Measurements from ENCODE around the gene SLC29A2. TPM values are rescaled to one million over a fixed set of nuclear protein-coding genes. Genes with fewer than 3 reads are reported as not detected.

The SLC29A2 gene
- total RNA-seq, 1 experiment from 2014 or later, result 25.5 TPM

DNA sequence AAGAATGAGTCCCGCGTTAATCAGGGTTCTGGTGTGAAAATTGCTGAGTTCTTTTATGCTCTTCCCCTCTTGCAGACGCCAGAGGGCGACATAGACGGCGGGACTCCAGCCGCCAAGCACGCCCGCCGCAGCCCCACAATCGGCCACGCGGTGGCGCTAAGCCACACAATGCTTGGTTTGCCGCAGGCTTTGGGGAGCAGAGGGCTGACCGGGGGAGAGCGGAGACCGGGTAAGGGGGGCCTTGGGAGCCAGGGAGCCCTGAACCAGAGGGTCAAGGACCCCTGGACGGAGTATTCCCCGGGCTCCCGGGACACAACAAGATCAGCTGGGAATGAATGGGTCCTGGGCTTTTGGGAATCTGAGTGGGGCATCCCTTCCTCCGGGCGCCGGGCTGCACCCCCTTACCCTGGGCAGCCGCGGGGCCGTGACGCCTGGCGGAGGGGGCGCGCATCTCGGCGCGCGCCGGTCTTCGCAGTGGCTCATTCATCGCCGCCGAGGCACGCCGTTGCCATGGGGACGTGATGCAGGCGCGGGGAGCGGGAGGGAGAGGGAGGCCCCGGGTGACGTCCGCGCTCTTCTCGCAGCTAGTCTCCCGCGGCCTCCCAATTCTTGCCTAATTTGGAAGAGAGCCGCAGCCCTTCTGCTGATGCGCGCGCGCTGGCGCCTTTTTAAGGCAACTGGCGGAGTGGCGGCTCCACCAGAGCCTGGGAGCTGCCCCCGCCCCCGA, 37.1 kb upstream of the SLC29A2 start:
- peak overlapping the region; percentile 61 for H2AFZ ChIP-seq (ENCODE audit: low read length)
- DNase-seq, result peak; percentile 90
- no peaks in the 10 kb centered on the region for H4K20me1 ChIP-seq (ENCODE audit: low read length)
- peak overlapping the region; percentile 49; the same call in 1 of the 2 replicates for H3K4me3 ChIP-seq (ENCODE audit: low read length)
- no peaks in the 10 kb centered on the region; the same call in 1 of the 2 replicates for H3K4me1 ChIP-seq (ENCODE audit: insufficient read depth, low read length)
- ChIA-PET CTCF (interaction anchor here (1.1 kb wide), 1 partner anchor 9 kb away, joined by 3 read pairs; no protein-coding TSS in a partner anchor), POLR2A (ENCODE audit: unreplicated experiment) (no interaction called here)
- H3K79me2 ChIP-seq (ENCODE audit: low read length), result no peaks in the 10 kb centered on the region
- no peak overlapping the region for H3K9ac ChIP-seq (ENCODE audit: low read length)
- H3F3A ChIP-seq (ENCODE audit: low read length, unreplicated experiment), result no peaks in the 10 kb centered on the region
- TF ChIP-seq CTCF (conservative IDR thresholded peaks at IDR 0.05; ENCODE audit: low read depth, low read length), result peak; percentile 100
- no peak for TF ChIP-seq EZH2phosphoT487 (IDR thresholded peaks at IDR 0.05; ENCODE audit: borderline replicate concordance, low read length)
- no TSS peak for BruUV-seq (replicated peaks)
- H3K36me3 ChIP-seq (ENCODE audit: low read depth, low read length), result no peaks in the 10 kb centered on the region
- no peaks in the 10 kb centered on the region for H3K9me2 ChIP-seq (replicated peaks; ENCODE audit: low read length)
- H3K27ac ChIP-seq (ENCODE audit: low read length), result no peak overlapping the region
- H3K4me2 ChIP-seq (ENCODE audit: low read length), result peak overlapping the region; percentile 76
- peak; percentile 84 for ATAC-seq
- no peaks in the 10 kb centered on the region for H3K9me3 ChIP-seq (ENCODE audit: low read length)
- peaks cover 83% of the 10 kb centered on the region for H3K27me3 ChIP-seq (ENCODE audit: low read length)
- intact Hi-C loops (cut with micrococcal nuclease), result loop anchor here (1.0 to 2.0 kb wide), 4 partner anchors 22 to 270 kb away; partner anchors contain the start of gene MRPL11

- ATAC-seq, result no peak
- no peaks in the 10 kb centered on the region for H3K36me3 ChIP-seq (ENCODE audit: low read depth, low read length)
- H3K9ac ChIP-seq (ENCODE audit: low read length), result no peak overlapping the region
- no peaks in the 10 kb centered on the region; the same call in 1 of the 2 replicates for H3K4me1 ChIP-seq (ENCODE audit: insufficient read depth, low read length)
- H3K4me2 ChIP-seq (ENCODE audit: low read length), result no peak overlapping the region
- DNase-seq, result no peak
- H2AFZ ChIP-seq (ENCODE audit: low read length), result no peak overlapping the region
- H3K9me2 ChIP-seq (replicated peaks; ENCODE audit: low read length), result no peaks in the 10 kb centered on the region
- POLR2A ChIA-PET (ENCODE audit: unreplicated experiment), result no interaction called here
- H3K27me3 ChIP-seq (ENCODE audit: low read length), result peaks cover 84% of the 10 kb centered on the region
- no peak overlapping the region for H3K4me3 ChIP-seq (ENCODE audit: low read length)
- no peaks in the 10 kb centered on the region for H3K9me3 ChIP-seq (ENCODE audit: low read length)
- no peaks in the 10 kb centered on the region for H3F3A ChIP-seq (ENCODE audit: low read length, unreplicated experiment)
- H3K79me2 ChIP-seq (ENCODE audit: low read length), result no peaks in the 10 kb centered on the region
- intact Hi-C loops (cut with micrococcal nuclease), result loop anchor here (1.0 to 2.0 kb wide), 4 partner anchors 23 to 271 kb away; partner anchors contain the start of gene MRPL11
- H4K20me1 ChIP-seq (ENCODE audit: low read length), result no peaks in the 10 kb centered on the region
- TF ChIP-seq EZH2phosphoT487 (IDR thresholded peaks at IDR 0.05; ENCODE audit: borderline replicate concordance, low read length), result no peak
- no peak for TF ChIP-seq CTCF (conservative IDR thresholded peaks at IDR 0.05; ENCODE audit: low read depth, low read length)
- no peak for TF ChIP-seq EZH2 (IDR thresholded peaks at IDR 0.05; ENCODE audit: low read length, unreplicated experiment)
- H3K27ac ChIP-seq (ENCODE audit: low read length), result no peak overlapping the region
- CTCF ChIA-PET, result interaction anchor here (0.9 kb wide), 1 partner anchor 271 kb away, joined by 6 read pairs; no protein-coding TSS in a partner anchor
- BruUV-seq (replicated peaks), result no TSS peak
These were observed 36.1 kb upstream of the SLC29A2 start for GRCh38 chr11:66407651-66408050.

- intact Hi-C loops (cut with micrococcal nuclease), result no loop called here
- Histone ChIP-seq H3K27me3 (ENCODE audit: low read length) (0 out of 2 replicates have a peak, but pooled peaks cover 9% of the 10 kb centered on the region), H3K9me3 (ENCODE audit: low read length) (no peaks in the 10 kb centered on the region), H3K9me2 (replicated peaks; ENCODE audit: low read length) (no peaks in the 10 kb centered on the region), H3K27ac (ENCODE audit: low read length) (no peak overlapping the region), H3F3A (ENCODE audit: low read length, unreplicated experiment) (no peaks in the 10 kb centered on the region), H4K20me1 (ENCODE audit: low read length) (no peaks in the 10 kb centered on the region), H3K79me2 (ENCODE audit: low read length) (no peaks in the 10 kb centered on the region), H3K9ac (ENCODE audit: low read length) (no peak overlapping the region), H3K36me3 (ENCODE audit: low read depth, low read length) (no peaks in the 10 kb centered on the region), H2AFZ (ENCODE audit: low read length) (0 out of 2 replicates have a peak overlapping the region, but pooled peaks have one; percentile 32), H3K4me1 (ENCODE audit: insufficient read depth, low read length) (no peaks in the 10 kb centered on the region), H3K4me2 (ENCODE audit: low read length) (no peak overlapping the region), H3K4me3 (ENCODE audit: low read length) (no peak overlapping the region)
- ATAC-seq (no peak), DNase-seq (no peak)
- BruUV-seq (replicated peaks), result no TSS peak
- no peak for TF ChIP-seq EZH2 (IDR thresholded peaks at IDR 0.05; ENCODE audit: low read length, unreplicated experiment)
- no peak for TF ChIP-seq CTCF (conservative IDR thresholded peaks at IDR 0.05; ENCODE audit: low read depth, low read length)
- no peak for TF ChIP-seq EZH2phosphoT487 (IDR thresholded peaks at IDR 0.05; ENCODE audit: borderline replicate concordance, low read length)
- CTCF ChIA-PET, result no interaction called here
- POLR2A ChIA-PET (ENCODE audit: unreplicated experiment), result no interaction called here
These were observed 22.4 kb upstream of the SLC29A2 start for GRCh38 chr11:66393954-66394353.

Measured in PC-3 (cell line).